PFSK-1 (cell line): ENCODE data around the gene RCSD1.

ENCODE experiments used
- FOXP2 ChIP-seq: optimal IDR thresholded peaks from 2 replicates; pipeline ENCODE3; 2011; ENCODE audit warnings: borderline replicate concordance, control low read depth, inconsistent platforms; ENCODE audit not compliant: insufficient read depth; ENCODE audit errors: extremely low read length, extremely low read depth
- POLR2AphosphoS5 ChIP-seq: IDR thresholded peaks from 2 replicates; pipeline ENCODE4 v1.6.1; 2012; ENCODE audit warnings: low read depth, mild to moderate bottlenecking, control low read depth, low read length, moderate library complexity
- REST ChIP-seq, 2 experiments: IDR thresholded peaks; 2 replicates each; pipeline versions ENCODE4 v1.6.1 to v1.8.0; 2011 to 2012; ENCODE audit warnings: low read depth in 2 of 2, low read length in 2 of 2, control low read depth in 1 of 2, inconsistent platforms in 1 of 2, mild to moderate bottlenecking in 1 of 2, moderate library complexity in 1 of 2; ENCODE audit not compliant: insufficient read depth in 1 of 2
- SIN3A ChIP-seq: IDR thresholded peaks from 2 replicates; pipeline ENCODE4 v1.6.1; 2012; ENCODE audit warnings: mild to moderate bottlenecking, low read length, moderate library complexity, borderline replicate concordance; ENCODE audit not compliant: insufficient read depth
- TAF1 ChIP-seq: IDR thresholded peaks from 2 replicates; pipeline ENCODE4 v1.6.1; 2012; ENCODE audit warnings: low read length, control low read depth, borderline replicate concordance; ENCODE audit not compliant: insufficient read depth

The RCSD1 gene

GRCh38 chr1:167668108-167668507 is 38.1 kb downstream of the RCSD1 start:
- no peak for TF ChIP-seq POLR2AphosphoS5
- TF ChIP-seq TAF1: no peak
- TF ChIP-seq REST (IDR thresholded peaks at IDR 0.05; ENCODE audit: insufficient read depth in 1 of 2, low read depth in 2 of 2, low read length in 2 of 2): no peak
- no peak for TF ChIP-seq SIN3A
- TF ChIP-seq FOXP2: no peak

GRCh38 chr1:167669209-167670124 is 39.4 kb downstream of the RCSD1 start:
- TF ChIP-seq SIN3A: no peak
- no peak for TF ChIP-seq TAF1
- no peak for TF ChIP-seq REST (IDR thresholded peaks at IDR 0.05; ENCODE audit: insufficient read depth in 1 of 2, low read depth in 2 of 2, low read length in 2 of 2)
- TF ChIP-seq POLR2AphosphoS5: no peak

GRCh38 chr1:167670563-167670962 is 40.5 kb downstream of the RCSD1 start:
- TF ChIP-seq POLR2AphosphoS5 (no peak), FOXP2 (no peak), SIN3A (no peak), TAF1 (no peak), REST (IDR thresholded peaks at IDR 0.05; ENCODE audit: insufficient read depth in 1 of 2, low read depth in 2 of 2, low read length in 2 of 2) (no peak)

GRCh38 chr1:167671727-167672511 is 41.9 kb downstream of the RCSD1 start:
- TF ChIP-seq TAF1 (no peak), SIN3A (no peak), POLR2AphosphoS5 (no peak), FOXP2 (no peak), REST (IDR thresholded peaks at IDR 0.05; ENCODE audit: insufficient read depth in 1 of 2, low read depth in 2 of 2, low read length in 2 of 2) (no peak)
